ENCODE measurements around the gene GDI1.

DNA sequence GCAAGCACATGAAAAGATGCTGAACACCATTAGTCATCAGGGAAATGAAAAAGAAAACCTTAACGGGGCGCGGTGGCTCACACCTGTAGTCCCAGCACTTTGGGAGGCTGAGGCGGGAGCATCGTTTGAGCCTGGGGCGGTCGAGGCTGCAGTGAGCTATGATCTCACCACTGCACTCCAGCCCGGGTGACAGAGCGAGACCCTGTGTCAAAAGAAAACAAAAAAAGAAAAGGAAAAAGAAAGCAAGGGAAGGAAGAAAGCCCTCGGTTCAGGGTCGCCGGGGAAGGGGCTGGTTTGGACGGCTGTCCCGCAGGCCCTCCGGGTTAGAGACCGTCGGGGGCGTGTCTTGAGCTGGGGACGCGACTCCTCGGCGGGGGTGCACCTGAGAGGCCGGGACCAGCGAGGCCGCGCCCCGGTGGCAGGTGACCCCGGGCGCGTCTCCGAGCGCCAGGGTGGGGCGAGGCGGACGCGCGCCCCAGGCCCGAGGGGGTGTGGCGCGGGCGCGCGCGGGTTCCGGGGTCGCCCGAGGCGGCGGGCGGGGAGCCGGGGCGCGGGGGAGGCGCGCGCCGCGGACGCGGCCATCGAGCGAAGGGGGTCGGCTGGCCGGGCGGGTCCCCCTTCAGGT is 20.6 kb downstream of the GDI1 start:
- TF ChIP-seq POLR2A (IDR thresholded peaks at IDR 0.05) (no peak), CTCF (IDR thresholded peaks at IDR 0.05) (no peak), POLR2AphosphoS5 (IDR thresholded peaks at IDR 0.05) (no peak), EP300 (IDR thresholded peaks at IDR 0.05) (no peak)

Data from gastroesophageal sphincter (tissue), 3 donors.